ENCODE results near the gene AIM2.

DNA sequence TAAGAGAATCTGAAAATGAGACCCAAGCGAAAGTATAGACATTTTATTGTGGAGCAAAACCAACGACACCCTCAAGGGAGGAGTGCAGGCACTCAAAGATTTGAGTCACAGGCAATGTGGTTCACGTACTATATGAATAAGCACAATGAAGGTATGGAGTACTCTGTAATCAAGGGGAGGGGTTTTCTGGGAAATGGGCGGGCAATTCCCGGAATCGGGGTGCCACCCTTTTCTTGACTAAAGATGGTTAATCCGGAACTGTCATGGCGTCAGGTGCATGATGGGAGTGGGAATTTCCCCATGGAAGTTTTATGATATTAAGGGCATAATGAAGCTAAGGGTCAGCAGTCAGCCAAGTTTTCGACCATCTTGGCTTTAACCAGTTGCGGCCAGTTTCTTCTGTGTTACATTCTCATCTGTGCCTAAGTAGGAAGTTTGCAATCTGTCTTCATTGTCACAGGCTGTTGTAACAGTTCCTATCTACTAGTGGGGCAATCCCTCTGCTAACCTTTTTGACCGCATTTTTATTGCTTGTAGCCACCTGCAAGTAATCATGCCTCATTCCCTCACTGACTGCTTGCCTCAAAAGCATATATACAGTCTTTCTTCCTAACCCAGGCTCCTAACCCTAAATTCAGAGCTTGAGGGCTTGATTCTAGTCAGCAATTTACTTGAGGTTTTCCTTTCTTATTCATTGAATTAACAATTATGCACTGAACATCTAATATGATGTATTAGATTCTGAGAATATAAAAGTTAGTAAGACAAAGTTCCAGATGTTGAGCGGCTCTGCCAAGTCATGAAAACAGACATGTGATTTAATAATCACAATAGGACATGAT lies 775 bp upstream of the AIM2 start:
- TF ChIP-seq, protein P1, sequence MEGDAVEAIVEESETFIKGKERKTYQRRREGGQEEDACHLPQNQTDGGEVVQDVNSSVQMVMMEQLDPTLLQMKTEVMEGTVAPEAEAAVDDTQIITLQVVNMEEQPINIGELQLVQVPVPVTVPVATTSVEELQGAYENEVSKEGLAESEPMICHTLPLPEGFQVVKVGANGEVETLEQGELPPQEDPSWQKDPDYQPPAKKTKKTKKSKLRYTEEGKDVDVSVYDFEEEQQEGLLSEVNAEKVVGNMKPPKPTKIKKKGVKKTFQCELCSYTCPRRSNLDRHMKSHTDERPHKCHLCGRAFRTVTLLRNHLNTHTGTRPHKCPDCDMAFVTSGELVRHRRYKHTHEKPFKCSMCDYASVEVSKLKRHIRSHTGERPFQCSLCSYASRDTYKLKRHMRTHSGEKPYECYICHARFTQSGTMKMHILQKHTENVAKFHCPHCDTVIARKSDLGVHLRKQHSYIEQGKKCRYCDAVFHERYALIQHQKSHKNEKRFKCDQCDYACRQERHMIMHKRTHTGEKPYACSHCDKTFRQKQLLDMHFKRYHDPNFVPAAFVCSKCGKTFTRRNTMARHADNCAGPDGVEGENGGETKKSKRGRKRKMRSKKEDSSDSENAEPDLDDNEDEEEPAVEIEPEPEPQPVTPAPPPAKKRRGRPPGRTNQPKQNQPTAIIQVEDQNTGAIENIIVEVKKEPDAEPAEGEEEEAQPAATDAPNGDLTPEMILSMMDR (conservative IDR thresholded peaks at IDR 0.05): no peak
- no peak for TF ChIP-seq ZFX (IDR thresholded peaks at IDR 0.05)
